Prostate gland (tissue), 2 donors: ENCODE data around the gene CDK14. TPM values are rescaled to one million over a fixed set of nuclear protein-coding genes. Genes with fewer than 3 reads are reported as not detected.

Experiments
- DNase-seq: peaks from one replicate; pipeline ENCODE4 v3.0.0-alpha.2; 2019; ENCODE audit warnings: low spot score
- H3K27ac ChIP-seq, 2 donors: fragments of 200-600 bp; sonication (generic); 2 replicates each; pipeline ENCODE4 v1.5.1; 2017 to 2019
- H3K27me3 ChIP-seq: fragments of 200-600 bp; sonication (generic); replicated peaks from 2 replicates; pipeline ENCODE4 v1.5.1; 2019; ENCODE audit not compliant: insufficient read depth
- H3K36me3 ChIP-seq, 2 donors: fragments of 200-600 bp; sonication (generic); 1 replicate in 1 of 2; 2 replicates in 1 of 2; pipeline versions ENCODE4 v1.5.1 to v1.8.1; 2017 to 2019
- H3K4me1 ChIP-seq: fragments of 200-600 bp; sonication (generic); replicated peaks from 2 replicates; pipeline ENCODE4 v1.5.1; 2019
- H3K4me3 ChIP-seq, 2 donors: fragments of 200-600 bp; sonication (generic); 2 replicates each; pipeline ENCODE4 v1.5.1; 2017 to 2019
- H3K9me3 ChIP-seq: fragments of 200-600 bp; sonication (generic); 2 replicates; pipeline ENCODE4 v1.5.1; 2017
- CTCF ChIP-seq, 4 experiments: fragments of 200-600 bp in 2 of 4; fragments of 450-650 bp in 2 of 4; sonication (generic) in 2 of 4; IDR thresholded peaks; 1 replicate in 3 of 4; 2 replicates in 1 of 4; pipeline ENCODE4 v1.5.1; 2016 to 2019; ENCODE audit warnings: antibody characterized with exemption in 4 of 4, mild to moderate bottlenecking in 2 of 4, moderate library complexity in 2 of 4
- POLR2A ChIP-seq: fragments of 450-650 bp; IDR thresholded peaks from one replicate; pipeline ENCODE4 v1.6.1; 2016; ENCODE audit warnings: antibody characterized with exemption, mild to moderate bottlenecking
- POLR2AphosphoS5 ChIP-seq: sonication (generic); formaldehyde crosslinking; IDR thresholded peaks from one replicate; pipeline ENCODE4 v1.6.1; 2017; ENCODE audit warnings: antibody characterized with exemption
- WGBS: methylation state at CpG from one replicate; pipeline ENCODE4 v1.1.5; 2018; 5-methylcytosine and 5-hydroxymethylcytosine counted together
- intact Hi-C: fragments of 100-400 bp; cut with DNase I; formaldehyde crosslinking; loops from one replicate; pipeline ENCODE4 v1.14.2; 2022
- total RNA-seq, 2 donors: library from RNA; depleted of rRNA; stranded (reverse); fragments of >200 nt; gene quantifications; one replicate each; pipeline ENCODE4 v1.1.0, GENCODE V29; 2016

CDK14 gene
- total RNA-seq, 2 donors from 2014 or later: 13.7 to 20.7 TPM

GRCh38 chr7:91137153-91137787 is 541.1 kb downstream of the CDK14 start:
- TF ChIP-seq POLR2AphosphoS5 (no peak), POLR2A (no peak), CTCF (IDR thresholded peaks at IDR 0.05) (no peak)
- no peaks in the 10 kb centered on the region for H3K9me3 ChIP-seq
- no peak for DNase-seq
- H3K4me3 ChIP-seq: no peak overlapping the region
- intact Hi-C loops: no loop called here
- H3K27ac ChIP-seq: no peak overlapping the region
- no peaks in the 10 kb centered on the region for H3K27me3 ChIP-seq
- H3K36me3 ChIP-seq: no peaks in the 10 kb centered on the region
- H3K4me1 ChIP-seq: no peaks in the 10 kb centered on the region
- 74% methylated on average over 3 of the region's 3 CpGs for WGBS

DNA sequence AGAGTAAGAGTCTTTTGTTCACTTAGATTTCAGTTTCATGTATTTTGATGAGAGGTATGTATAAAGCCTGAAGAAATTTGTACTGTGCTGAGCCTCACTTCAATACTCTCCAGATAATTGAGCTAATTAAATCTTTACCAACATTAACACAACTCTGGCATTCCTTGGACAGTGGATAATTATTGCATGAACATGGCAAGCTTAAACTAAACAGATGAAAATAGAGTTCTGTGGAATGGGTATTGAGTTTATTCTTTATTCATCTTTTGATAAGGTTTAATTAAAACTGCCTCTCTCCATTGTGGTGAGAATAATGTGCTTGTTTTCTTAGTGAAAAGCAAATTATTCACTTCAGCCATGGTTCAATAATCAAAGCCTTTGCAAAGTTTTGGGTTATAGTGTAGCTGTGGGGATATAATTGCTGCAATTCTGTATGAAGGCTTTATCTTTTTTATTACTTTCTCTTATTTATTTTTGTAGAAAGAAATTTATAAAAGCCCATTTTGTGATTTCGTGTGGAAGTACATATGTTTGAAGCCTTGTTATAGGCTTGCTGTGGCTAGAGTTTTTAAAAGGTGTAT is 541.8 kb downstream of the CDK14 start:
- Histone ChIP-seq H3K27me3 (no peaks in the 10 kb centered on the region), H3K27ac (no peak overlapping the region), H3K4me3 (no peak overlapping the region), H3K4me1 (no peaks in the 10 kb centered on the region), H3K36me3 (no peaks in the 10 kb centered on the region), H3K9me3 (no peaks in the 10 kb centered on the region)
- no peak for DNase-seq
- 85% methylated on average over 1 of the region's 1 CpG for WGBS
- intact Hi-C loops: no loop called here
- TF ChIP-seq CTCF (IDR thresholded peaks at IDR 0.05) (no peak), POLR2A (no peak), POLR2AphosphoS5 (no peak)

DNA sequence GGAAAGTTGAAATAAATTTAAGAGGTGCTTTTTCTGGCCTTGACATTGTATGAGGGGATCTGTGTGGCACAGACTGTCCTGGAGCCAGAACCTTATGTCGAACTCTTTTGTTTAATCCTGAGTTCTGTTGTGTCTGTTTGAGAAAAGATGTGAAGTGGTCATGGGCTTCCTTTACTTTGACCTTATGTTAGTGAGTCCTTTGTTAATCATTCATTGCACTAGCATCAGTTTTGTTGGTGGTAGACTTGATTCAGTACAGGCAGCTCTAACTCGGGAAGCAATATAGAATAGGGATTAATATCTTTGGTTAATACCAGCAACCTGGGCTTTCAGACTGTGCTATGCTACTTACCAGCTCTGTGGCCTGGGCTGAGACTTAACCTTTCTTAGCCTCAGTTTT is 544.2 kb downstream of the CDK14 start:
- no peak for DNase-seq
- intact Hi-C loops: no loop called here
- Histone ChIP-seq H3K27me3 (no peaks in the 10 kb centered on the region), H3K36me3 (no peaks in the 10 kb centered on the region), H3K27ac (no peak overlapping the region), H3K9me3 (no peaks in the 10 kb centered on the region), H3K4me1 (no peaks in the 10 kb centered on the region), H3K4me3 (no peak overlapping the region)
- TF ChIP-seq POLR2AphosphoS5 (no peak), POLR2A (no peak), CTCF (IDR thresholded peaks at IDR 0.05) (no peak)
- WGBS: 84% methylated on average over 2 of the region's 2 CpGs

- Histone ChIP-seq H3K36me3 (no peaks in the 10 kb centered on the region), H3K9me3 (no peaks in the 10 kb centered on the region), H3K4me3 (no peak overlapping the region), H3K27ac (no peak overlapping the region), H3K4me1 (no peaks in the 10 kb centered on the region), H3K27me3 (no peaks in the 10 kb centered on the region)
- TF ChIP-seq CTCF (IDR thresholded peaks at IDR 0.05) (no peak), POLR2A (no peak), POLR2AphosphoS5 (no peak)
- 79% methylated on average over 4 of the region's 4 CpGs for WGBS
- no peak for DNase-seq
- intact Hi-C loops: no loop called here
Observed at GRCh38 chr7:91140982-91141381, 544.9 kb downstream of the CDK14 start.

- no peaks in the 10 kb centered on the region for H3K9me3 ChIP-seq
- H3K4me1 ChIP-seq: no peaks in the 10 kb centered on the region
- no peaks in the 10 kb centered on the region for H3K36me3 ChIP-seq
- TF ChIP-seq CTCF (IDR thresholded peaks at IDR 0.05): no peak
- TF ChIP-seq POLR2AphosphoS5: no peak
- no peak for TF ChIP-seq POLR2A
- H3K27ac ChIP-seq: no peak overlapping the region
- 38% methylated on average over 1 of the region's 1 CpG for WGBS
- H3K27me3 ChIP-seq: no peaks in the 10 kb centered on the region
- intact Hi-C loops: no loop called here
- H3K4me3 ChIP-seq: no peak overlapping the region
- no peak for DNase-seq
Observed at GRCh38 chr7:91142743-91143142, 546.6 kb downstream of the CDK14 start.
